Left ventricle myocardium inferior (tissue), 1 donor: Measurements from ENCODE around the gene DRAP1. TPM values are rescaled to one million over a fixed set of nuclear protein-coding genes. Genes with fewer than 3 reads are reported as not detected.

Experiments used
- DNase-seq: peaks from one replicate; pipeline ENCODE4 v3.0.0-alpha.2; 2020
- H3K27ac ChIP-seq: fragments of 200-600 bp; replicated peaks from 2 replicates; pipeline ENCODE4 v1.8.0; 2021
- H3K27me3 ChIP-seq: fragments of 200-600 bp; 2 replicates; pipeline ENCODE4 v1.8.0; 2021; ENCODE audit warnings: low read depth
- H3K36me3 ChIP-seq: fragments of 200-600 bp; 2 replicates; pipeline ENCODE4 v1.8.0; 2021
- H3K4me1 ChIP-seq: fragments of 200-600 bp; 2 replicates; pipeline ENCODE4 v1.8.0; 2021
- H3K4me3 ChIP-seq: fragments of 200-600 bp; 2 replicates; pipeline ENCODE4 v1.8.0; 2021; ENCODE audit warnings: mild to moderate bottlenecking, moderate library complexity
- H3K9me3 ChIP-seq: fragments of 200-600 bp; replicated peaks from 2 replicates; pipeline ENCODE4 v1.8.0; 2021
- intact Hi-C: fragments of 100-400 bp; cut with micrococcal nuclease; formaldehyde crosslinking; loops from one replicate; pipeline ENCODE4 v1.11.0; 2022
- total RNA-seq: library from RNA; stranded (reverse); fragmentation: NEBNext Ultra II Directional; extraction: Animal tissue kit (Norgen Biotek cat#: 25700); gene quantifications from one replicate; pipeline ENCODE4 v1.2.1, GENCODE V29; 2021
- TF ChIP-seq, protein P1 (sequence below): fragments of 200-600 bp; IDR thresholded peaks from 2 replicates; pipeline ENCODE4 v1.8.0; 2021; ENCODE audit warnings: antibody characterized with exemption, mild to moderate bottlenecking, borderline replicate concordance
- donor health status: DM: no; HTN: yes; CAD: no; lungs with severe emphysema.

DRAP1 gene
- total RNA-seq, 1 donor from 2014 or later: 94.7 TPM

DNA sequence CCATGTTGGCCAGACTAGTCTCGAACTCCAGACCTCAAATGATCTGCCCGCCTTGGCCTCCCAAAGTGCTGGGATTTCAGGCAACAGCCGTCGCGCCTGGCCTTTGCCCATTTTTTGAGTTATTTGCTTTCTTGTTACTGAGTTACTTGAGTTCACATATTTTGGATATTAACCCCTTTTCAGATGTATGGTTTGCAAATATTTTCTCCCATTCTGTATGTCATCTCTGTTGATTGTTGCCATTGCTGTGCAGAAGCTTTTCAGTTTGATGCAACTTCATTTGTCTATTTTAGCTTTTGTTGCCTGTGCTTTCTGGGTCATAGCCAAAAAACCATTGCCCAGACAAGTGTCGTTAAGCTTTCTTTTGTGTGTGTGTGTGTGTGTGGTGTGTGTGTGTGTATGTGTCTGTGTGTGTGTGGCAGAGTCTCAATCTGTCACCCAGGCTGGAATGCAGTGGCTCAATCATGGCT, 32.9 kb downstream of the DRAP1 start:
- Histone ChIP-seq H3K9me3 (no peaks in the 10 kb centered on the region), H3K36me3 (no peaks in the 10 kb centered on the region), H3K27ac (no peak overlapping the region), H3K4me1 (no peaks in the 10 kb centered on the region), H3K4me3 (no peak overlapping the region), H3K27me3 (peaks cover 53% of the 10 kb centered on the region)
- intact Hi-C loops: no loop called here
- TF ChIP-seq, protein P1, sequence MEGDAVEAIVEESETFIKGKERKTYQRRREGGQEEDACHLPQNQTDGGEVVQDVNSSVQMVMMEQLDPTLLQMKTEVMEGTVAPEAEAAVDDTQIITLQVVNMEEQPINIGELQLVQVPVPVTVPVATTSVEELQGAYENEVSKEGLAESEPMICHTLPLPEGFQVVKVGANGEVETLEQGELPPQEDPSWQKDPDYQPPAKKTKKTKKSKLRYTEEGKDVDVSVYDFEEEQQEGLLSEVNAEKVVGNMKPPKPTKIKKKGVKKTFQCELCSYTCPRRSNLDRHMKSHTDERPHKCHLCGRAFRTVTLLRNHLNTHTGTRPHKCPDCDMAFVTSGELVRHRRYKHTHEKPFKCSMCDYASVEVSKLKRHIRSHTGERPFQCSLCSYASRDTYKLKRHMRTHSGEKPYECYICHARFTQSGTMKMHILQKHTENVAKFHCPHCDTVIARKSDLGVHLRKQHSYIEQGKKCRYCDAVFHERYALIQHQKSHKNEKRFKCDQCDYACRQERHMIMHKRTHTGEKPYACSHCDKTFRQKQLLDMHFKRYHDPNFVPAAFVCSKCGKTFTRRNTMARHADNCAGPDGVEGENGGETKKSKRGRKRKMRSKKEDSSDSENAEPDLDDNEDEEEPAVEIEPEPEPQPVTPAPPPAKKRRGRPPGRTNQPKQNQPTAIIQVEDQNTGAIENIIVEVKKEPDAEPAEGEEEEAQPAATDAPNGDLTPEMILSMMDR: no peak
- no peak for DNase-seq

DNA sequence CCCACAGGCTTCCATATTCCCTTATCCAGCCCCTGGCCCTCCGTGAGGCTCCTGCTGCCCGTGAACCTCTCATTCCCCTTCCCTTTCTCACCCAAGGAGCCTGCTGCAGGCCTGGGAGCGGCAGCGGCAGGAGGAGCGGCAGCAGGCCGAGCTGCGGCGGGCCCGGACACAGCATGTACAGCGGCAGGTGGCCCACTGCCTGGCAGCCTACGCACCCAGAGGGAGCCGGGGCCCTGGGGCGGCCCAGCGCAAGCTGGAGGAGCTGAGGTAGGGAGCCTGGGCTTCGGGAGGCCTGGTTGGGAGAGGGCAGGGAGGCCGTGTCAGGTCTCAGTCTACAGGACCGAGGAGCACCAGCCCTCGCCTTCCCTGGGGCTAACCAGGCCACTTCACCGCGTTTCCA, 34.2 kb downstream of the DRAP1 start:
- TF ChIP-seq, protein P1: no peak
- DNase-seq: no peak

DNA sequence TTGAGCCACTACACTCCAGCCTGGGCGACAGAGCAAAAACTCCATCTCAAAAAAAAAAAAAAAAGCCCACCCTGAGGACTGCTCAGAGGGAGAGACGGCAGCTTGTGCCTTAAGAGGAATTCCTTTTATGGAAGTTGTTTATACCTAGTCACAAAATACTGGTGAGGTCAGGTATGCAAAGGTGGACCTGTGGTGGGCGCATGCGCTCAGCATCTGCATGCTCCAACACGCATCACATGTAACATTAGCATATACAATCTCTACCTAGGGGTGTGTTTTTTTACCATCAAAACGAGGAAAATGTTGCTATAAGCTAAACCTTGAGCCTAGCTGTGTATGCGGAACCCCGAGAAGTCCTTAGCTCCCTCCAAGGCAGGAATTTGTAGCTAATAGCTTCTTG, 35.5 kb downstream of the DRAP1 start:
- intact Hi-C loops: no loop called here
- no peak for DNase-seq
- Histone ChIP-seq H3K27ac (no peak overlapping the region), H3K4me1 (no peaks in the 10 kb centered on the region), H3K36me3 (no peaks in the 10 kb centered on the region), H3K9me3 (no peaks in the 10 kb centered on the region), H3K4me3 (no peak overlapping the region), H3K27me3 (peaks cover 43% of the 10 kb centered on the region)
- TF ChIP-seq, protein P1: no peak

More for the DNA sequence above, 34.2 kb downstream of the DRAP1 start:
- Histone ChIP-seq H3K4me3 (no peak overlapping the region), H3K27me3 (peaks cover 43% of the 10 kb centered on the region), H3K9me3 (no peaks in the 10 kb centered on the region), H3K4me1 (no peaks in the 10 kb centered on the region), H3K27ac (no peak overlapping the region), H3K36me3 (no peaks in the 10 kb centered on the region)
- intact Hi-C loops: no loop called here

DNA sequence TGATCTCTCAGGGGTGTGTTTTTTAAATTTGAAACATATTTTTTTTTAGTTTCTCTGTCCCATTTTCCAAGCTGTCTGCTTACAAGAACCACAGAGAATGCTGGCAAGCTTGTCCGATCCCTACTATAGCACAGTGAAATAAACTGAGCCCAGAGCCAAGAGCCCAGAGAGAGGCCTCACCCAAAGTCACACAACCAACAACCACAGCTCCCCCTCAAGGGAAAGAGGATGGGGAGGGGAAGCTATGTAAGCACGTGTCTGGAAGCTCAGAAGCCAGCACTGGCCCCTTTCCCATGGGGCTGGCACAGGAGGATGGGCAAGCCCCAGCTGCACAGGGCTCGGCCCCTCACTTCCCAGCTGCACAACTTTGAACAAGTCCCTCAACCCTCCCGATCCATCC, 39.1 kb downstream of the DRAP1 start:
- no peak overlapping the region for H3K27ac ChIP-seq
- DNase-seq: no peak
- TF ChIP-seq, protein P1: no peak
- H3K4me3 ChIP-seq: no peak overlapping the region
- H3K4me1 ChIP-seq: peaks cover 24% of the 10 kb centered on the region
- H3K9me3 ChIP-seq: no peaks in the 10 kb centered on the region
- H3K36me3 ChIP-seq: no peaks in the 10 kb centered on the region
- intact Hi-C loops: no loop called here
- peaks cover 33% of the 10 kb centered on the region for H3K27me3 ChIP-seq

DNA sequence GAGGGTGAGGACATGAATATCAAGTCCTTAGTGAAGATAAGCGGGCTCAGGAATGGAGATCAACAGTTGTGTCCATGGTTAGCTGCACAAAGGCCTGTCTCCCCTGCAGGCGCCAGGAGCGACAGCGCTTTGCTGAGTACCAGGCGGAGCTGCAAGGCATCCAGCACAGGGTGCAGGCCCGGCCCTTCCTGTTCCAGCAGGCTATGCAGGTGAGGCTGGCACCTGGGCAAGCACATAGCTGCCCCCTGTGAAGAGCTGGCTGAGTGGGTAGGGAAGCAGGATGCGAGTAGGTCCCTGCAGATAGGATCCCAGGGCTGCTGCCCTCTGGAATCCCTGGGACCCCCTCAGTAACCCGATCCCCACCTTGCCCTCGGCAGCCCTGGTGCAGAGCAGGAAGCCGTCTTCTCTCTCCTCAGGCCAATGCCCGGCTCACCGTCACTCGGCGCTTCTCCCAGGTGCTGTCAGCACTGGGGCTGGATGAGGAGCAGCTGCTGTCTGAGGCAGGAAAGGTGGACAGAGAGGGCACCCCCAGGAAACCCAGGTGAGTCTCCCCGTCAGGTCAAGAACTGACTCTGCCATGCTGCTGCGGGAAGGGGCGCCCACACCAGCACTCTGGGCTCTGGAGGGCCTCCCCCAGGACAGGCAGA, 39.7 kb downstream of the DRAP1 start:
- H3K36me3 ChIP-seq: peaks cover 3% of the 10 kb centered on the region
- H3K27ac ChIP-seq: no peak overlapping the region
- no peaks in the 10 kb centered on the region for H3K9me3 ChIP-seq
- TF ChIP-seq, protein P1: no peak
- H3K4me1 ChIP-seq: peaks cover 30% of the 10 kb centered on the region
- DNase-seq: no peak
- intact Hi-C loops: no loop called here
- H3K27me3 ChIP-seq: peaks cover 27% of the 10 kb centered on the region
- no peak overlapping the region for H3K4me3 ChIP-seq
